Measurements from ENCODE around the gene LRMDA.

Gene LRMDA

GRCh38 chr10:76197293-76197692 lies 765.9 kb downstream of the LRMDA start:
- no peak for DNase-seq

- no peak for DNase-seq
Measured at GRCh38 chr10:76198287-76199035, 767.0 kb downstream of the LRMDA start.

GRCh38 chr10:76201962-76202361 lies 770.5 kb downstream of the LRMDA start:
- DNase-seq = no peak

DNA sequence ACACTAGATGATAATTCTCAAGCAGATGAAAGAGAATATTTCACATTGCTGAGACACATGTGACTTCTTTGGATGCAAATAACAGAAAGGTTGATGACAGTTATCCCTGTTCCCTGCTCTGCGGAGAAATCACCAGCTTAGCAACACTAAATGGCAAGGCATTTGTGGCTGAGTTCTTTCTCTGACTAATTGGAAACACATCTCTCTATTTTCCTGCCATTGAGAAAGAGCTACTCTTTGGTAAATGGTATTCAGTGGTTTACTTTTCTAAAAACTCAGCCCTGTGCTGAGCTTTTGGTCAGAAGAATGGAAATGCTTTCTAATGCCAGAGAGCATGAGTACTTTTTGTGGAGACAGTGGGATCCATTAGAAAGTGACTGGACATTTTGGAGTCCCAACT lies 771.4 kb downstream of the LRMDA start:
- DNase-seq = no peak

- DNase-seq = no peak
Measured at GRCh38 chr10:76205361-76205760, 773.9 kb downstream of the LRMDA start.

GRCh38 chr10:76206797-76207352 lies 775.5 kb downstream of the LRMDA start:
- no peak for DNase-seq

GRCh38 chr10:76209135-76209534 lies 777.7 kb downstream of the LRMDA start:
- DNase-seq = no peak

DNA sequence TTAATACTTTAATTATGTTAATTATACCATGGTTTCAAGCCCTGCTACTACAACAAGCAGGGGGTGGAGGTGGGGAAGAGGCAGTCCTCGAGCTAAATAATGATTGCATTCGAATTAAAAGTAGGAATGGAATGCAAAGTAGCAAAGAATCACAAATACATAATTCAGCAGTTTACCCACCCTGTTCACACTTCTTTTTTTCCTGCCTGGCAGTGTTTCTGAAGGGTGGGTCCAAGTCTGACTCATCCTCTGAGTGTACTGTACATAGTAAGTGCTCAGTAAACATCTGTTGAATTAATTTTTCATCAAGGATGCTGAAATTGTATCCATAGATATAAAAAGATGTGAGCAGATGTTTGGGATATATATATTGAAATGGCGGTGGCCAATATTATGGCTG lies 778.8 kb downstream of the LRMDA start:
- no peak for DNase-seq

GRCh38 chr10:76211691-76212090 lies 780.3 kb downstream of the LRMDA start:
- DNase-seq = no peak

DNA sequence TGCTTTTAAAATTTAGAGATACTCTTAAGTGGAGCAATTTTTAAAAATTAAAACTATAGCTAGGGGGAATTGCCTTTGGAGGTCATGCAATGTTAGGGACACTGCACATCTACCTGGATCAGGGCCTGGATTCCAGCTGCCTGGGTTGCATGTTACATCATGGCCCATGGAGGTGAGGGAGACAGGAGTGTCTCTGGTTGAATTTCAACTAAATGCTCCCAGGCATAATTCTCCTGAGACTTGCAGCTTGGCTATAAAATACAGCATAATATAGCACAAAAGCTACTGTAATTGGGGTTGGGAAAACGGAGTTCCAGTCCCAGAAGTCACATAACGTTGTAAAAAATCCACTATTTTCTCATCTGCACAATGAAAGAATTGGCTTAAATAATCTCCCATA lies 782.5 kb downstream of the LRMDA start:
- no peak for DNase-seq

- no peak for DNase-seq
Measured at GRCh38 chr10:76218035-76218434, 786.6 kb downstream of the LRMDA start.

GRCh38 chr10:76229341-76229740 lies 797.9 kb downstream of the LRMDA start:
- DNase-seq = no peak

GRCh38 chr10:76230921-76231285 lies 799.5 kb downstream of the LRMDA start:
- no peak for DNase-seq

DNA sequence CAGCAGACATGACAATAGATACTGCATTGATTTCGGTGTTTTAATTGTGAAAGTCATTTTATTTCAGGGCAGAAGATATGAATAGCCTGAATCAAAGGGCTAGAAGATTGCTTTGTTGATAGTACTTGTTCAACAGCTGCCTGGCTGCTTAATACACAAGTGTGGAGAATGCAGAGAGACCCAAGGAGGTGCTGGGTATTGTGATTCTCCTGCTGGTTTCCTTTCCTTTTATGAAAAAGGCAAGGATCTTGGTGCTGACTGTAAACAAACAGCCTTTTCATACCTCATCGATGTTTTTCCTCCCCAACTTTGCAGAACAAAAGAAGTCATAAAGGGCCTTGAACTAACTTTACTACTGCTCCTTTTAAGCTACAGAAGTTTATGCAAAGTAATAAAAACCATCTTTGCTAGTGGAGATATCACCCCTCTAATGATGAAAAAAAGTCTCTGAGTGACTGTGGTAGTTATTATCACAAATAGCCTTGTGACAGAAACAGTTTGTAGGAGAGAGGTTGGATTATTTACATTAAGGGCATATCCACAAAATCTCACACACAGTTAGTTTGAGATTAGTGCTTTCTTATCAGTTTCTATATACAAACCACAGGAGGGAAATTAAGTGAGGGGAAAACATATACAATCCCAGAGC lies 800.0 kb downstream of the LRMDA start:
- DNase-seq = no peak

- no peak for DNase-seq
Measured at GRCh38 chr10:76234499-76235226, 803.2 kb downstream of the LRMDA start.

DNA sequence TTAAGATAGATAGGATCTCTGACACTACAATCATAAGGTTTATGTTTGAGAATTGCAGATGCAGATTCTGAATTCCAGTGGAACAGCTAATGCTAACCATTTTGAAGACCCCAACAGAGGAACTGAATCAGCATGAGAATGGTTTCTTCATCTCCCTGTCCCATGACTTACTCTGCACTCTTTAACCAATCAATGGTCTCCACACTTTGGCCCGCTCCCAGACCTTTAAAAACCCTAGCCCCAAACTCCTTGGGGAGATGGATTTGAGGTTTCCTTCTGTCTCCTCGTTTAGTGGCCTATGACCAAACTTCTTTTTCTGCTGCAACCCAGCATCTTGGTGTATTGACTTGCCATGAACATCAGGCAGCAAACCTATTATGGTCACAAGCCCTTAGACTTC lies 804.9 kb downstream of the LRMDA start:
- no peak for DNase-seq

- DNase-seq = no peak
Measured at GRCh38 chr10:76242956-76243355, 811.5 kb downstream of the LRMDA start.

- no peak for DNase-seq
Measured at GRCh38 chr10:76244061-76244686, 812.8 kb downstream of the LRMDA start.

- no peak for DNase-seq
Measured at GRCh38 chr10:76245951-76246495, 814.6 kb downstream of the LRMDA start.

GRCh38 chr10:76248649-76249200 lies 817.3 kb downstream of the LRMDA start:
- DNase-seq = no peak

DNA sequence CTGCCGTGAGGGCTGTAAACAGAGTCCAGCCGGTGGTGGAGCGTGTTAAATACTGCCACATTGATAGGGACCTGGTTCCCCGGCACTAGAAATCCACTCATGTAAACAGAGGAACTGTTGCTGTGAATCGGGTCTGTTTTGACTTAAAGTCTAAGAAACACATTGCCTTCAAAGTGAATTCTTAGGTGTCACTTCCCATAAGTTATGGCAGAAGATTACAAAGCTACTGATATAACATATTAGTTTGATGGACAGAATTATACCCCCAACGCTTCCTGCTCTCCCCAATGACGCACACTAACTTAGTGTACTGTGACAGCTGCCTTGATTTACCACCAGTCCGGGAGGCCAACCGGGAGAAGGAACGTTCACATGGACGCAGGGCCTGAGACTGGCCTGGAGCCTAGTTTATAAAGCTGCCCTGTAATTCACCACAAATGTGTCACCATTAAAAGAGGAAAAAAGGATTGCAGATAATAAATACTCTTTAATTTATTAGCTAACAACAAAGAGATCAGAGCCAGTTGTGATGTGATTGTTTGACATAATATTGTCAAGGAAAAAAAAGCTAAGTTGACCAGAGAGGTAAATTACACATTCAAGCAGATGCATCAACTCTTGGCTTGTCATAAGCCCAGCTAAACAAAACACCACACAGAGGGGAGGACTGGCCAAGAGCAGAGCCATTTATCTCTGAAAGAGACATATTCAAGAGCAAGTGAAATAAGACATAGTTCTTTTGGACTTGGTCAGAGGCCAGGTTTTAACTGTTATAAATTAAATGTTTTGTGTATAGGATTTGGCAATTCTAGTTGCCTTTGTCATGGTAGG lies 820.6 kb downstream of the LRMDA start:
- DNase-seq = no peak

DNA sequence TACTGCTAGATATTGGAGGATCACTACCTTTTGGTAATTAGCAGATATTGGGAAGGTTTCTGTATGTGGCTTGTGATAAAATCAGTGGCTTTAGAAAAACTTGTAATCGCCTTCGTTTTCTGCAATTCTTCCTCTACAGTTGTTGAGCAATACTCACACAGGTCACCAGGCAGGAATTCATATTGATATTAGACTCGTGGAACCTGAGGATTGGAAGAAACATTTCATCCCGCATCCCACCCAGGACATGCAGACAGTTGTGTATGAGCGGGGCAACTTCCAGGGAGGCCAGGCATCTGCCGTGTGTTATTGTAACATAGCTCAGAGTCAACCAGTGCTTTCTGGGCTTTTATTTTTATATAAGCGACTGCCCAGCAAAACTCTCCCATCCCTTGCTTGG lies 821.3 kb downstream of the LRMDA start:
- DNase-seq = no peak
